ENCODE measurements around the gene FZD2. TPM values are rescaled to one million over a fixed set of nuclear protein-coding genes. Genes with fewer than 3 reads are reported as not detected.

FZD2 gene
- total and polyA plus RNA-seq, 2 of the 13 experiments (the other 11 are each of a cell fraction or from before 2014, with no cell fraction given): 0.07 to 0.13 TPM

GRCh38 chr17:44581868-44582267 lies 24.6 kb downstream of the FZD2 start (continued):
- peak; percentile 90 for TF ChIP-seq ZBTB33 (CRISPR knock-in tag; IDR thresholded peaks at IDR 0.05)

- no peaks in the 10 kb centered on the region for H4K20me1 ChIP-seq (ENCODE audit: insufficient read depth, low read length)
- no peak overlapping the region for H3K4me3 ChIP-seq (replicated peaks in 1 of 3; ENCODE audit: insufficient read depth in 1 of 3, low read depth in 2 of 3, low read length in 3 of 3)
- WGBS (ENCODE audit: low lambda C conversion rate): 55% methylated on average over 13 of the region's 13 CpGs
- POLR2A ChIA-PET: no interaction called here
- FAIRE-seq: no peak
- H3K9me3 ChIP-seq (ENCODE audit: low read length): no peaks in the 10 kb centered on the region
- CTCF ChIA-PET (ENCODE audit: low intra/inter-chr PET ratio, low total read pairs): no interaction called here
- in situ Hi-C loops (cut with HindIII; ENCODE audit: extremely low pct_ligation_motif_present, low pct_unique_long_range_greater_than_20kb) (no loop called here), intact Hi-C loops (cut with micrococcal nuclease; ENCODE audit: unreplicated experiment) (no loop called here)
- no peak overlapping the region for H3K9ac ChIP-seq (ENCODE audit: insufficient read depth, low read depth, low read length)
- H3K4me1 ChIP-seq (ENCODE audit: insufficient read depth, low read length): no peaks in the 10 kb centered on the region
- H3K36me3 ChIP-seq (replicated peaks in 1 of 2; ENCODE audit: control insufficient read depth in 1 of 2, insufficient read depth in 2 of 2, low read length in 2 of 2): no peaks in the 10 kb centered on the region
- H3K27ac ChIP-seq (ENCODE audit: extremely low read length, insufficient read depth, low read length): no peak overlapping the region
- no peak overlapping the region for H2AFZ ChIP-seq (ENCODE audit: low read length)
- TF ChIP-seq JUNB (CRISPR knock-in tag; IDR thresholded peaks at IDR 0.05; ENCODE audit: borderline replicate concordance) (no peak), SKIL (CRISPR knock-in tag; IDR thresholded peaks at IDR 0.05; ENCODE audit: borderline replicate concordance) (no peak), MNT (IDR thresholded peaks at IDR 0.05) (no peak), ZNF788 (CRISPR knock-in tag; IDR thresholded peaks at IDR 0.05; ENCODE audit: borderline replicate concordance) (no peak), MLXIP (CRISPR knock-in tag; IDR thresholded peaks at IDR 0.05; ENCODE audit: borderline replicate concordance) (no peak)
- no peak for ATAC-seq
- H3K4me2 ChIP-seq (ENCODE audit: low read depth, low read length): no peak overlapping the region
- no peak for DNase-seq (ENCODE audit: low spot score)
- no TSS peak for BruUV-seq (replicated peaks)
- no peaks in the 10 kb centered on the region for H3K79me2 ChIP-seq (ENCODE audit: insufficient read depth, low read length)
- peaks cover 1 to 14% of the 10 kb centered on the region in 2 experiments; a peak in 2 of 5 replicates for H3K27me3 ChIP-seq (ENCODE audit: control insufficient read depth in 1 of 2, insufficient read depth in 2 of 2, low read length in 2 of 2)
Observed at GRCh38 chr17:44584443-44584842, 27.2 kb downstream of the FZD2 start.
